OCI-LY1 (cell line): Measurements from ENCODE around the gene ZNF646.
"Not testable (repeated sequence)": the region's sequence is repeated elsewhere in the genome, so short reads cannot be mapped to it uniquely, and the experiment has no call there.

ENCODE experiments used
- EZH2 ChIP-seq: fragments of 200-600 bp; sonication (generic), shearing (Covaris generic); IDR thresholded peaks from 2 replicates; pipeline ENCODE4 v1.8.0; 2017; ENCODE audit warnings: borderline replicate concordance, mixed run types, mild to moderate bottlenecking, antibody characterized with exemption, low read length, moderate library complexity, mixed read lengths
- TF ChIP-seq, protein P1 (sequence below): fragments of 200-600 bp; sonication (generic), shearing (Covaris generic); IDR thresholded peaks from 2 replicates; pipeline ENCODE4 v1.5.1; 2017; ENCODE audit warnings: mild to moderate bottlenecking, antibody characterized with exemption, low read length, moderate library complexity, mixed read lengths

DNA sequence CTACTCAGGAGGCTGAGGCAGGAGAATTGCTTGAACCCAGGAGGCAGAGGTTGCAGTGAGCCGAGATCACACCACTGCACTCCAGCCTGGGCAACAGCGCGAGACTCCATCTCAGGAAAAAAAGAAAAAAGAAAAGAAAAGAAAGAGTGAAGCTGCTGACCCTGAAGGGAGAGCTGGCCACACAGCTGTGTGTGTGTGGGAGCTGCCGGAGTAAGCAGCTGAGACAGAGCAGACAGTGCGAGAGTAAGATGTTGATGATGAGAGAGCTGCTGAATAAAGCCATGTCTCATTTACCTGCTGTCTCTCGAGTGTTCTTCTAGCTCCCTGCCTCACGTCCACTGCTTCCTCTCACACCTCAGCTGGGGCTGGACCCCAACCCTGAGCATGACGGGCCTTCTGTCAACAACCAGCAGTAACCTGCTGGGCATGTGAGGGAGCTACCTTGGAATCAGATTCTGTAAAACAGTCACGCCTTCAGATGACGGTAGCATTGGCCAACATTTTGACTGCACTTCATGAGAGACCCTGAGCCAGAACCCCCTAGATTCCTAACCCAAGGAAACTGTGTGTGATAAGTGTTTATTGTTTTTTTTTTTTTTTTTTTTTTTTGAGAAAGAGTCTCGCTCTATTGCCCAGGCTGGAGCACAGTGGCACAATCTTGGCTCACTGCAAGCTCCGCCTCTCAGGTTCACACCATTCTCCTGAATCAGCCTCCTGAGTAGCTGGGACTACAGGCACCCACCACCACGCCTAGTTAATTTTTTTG lies 26.8 kb downstream of the ZNF646 start:
- TF ChIP-seq, protein P1, sequence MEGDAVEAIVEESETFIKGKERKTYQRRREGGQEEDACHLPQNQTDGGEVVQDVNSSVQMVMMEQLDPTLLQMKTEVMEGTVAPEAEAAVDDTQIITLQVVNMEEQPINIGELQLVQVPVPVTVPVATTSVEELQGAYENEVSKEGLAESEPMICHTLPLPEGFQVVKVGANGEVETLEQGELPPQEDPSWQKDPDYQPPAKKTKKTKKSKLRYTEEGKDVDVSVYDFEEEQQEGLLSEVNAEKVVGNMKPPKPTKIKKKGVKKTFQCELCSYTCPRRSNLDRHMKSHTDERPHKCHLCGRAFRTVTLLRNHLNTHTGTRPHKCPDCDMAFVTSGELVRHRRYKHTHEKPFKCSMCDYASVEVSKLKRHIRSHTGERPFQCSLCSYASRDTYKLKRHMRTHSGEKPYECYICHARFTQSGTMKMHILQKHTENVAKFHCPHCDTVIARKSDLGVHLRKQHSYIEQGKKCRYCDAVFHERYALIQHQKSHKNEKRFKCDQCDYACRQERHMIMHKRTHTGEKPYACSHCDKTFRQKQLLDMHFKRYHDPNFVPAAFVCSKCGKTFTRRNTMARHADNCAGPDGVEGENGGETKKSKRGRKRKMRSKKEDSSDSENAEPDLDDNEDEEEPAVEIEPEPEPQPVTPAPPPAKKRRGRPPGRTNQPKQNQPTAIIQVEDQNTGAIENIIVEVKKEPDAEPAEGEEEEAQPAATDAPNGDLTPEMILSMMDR = not testable (repeated sequence)
- TF ChIP-seq EZH2 = not testable (repeated sequence)
